Stimulated activated CD8-positive, alpha-beta memory T cell treated with anti-CD3 and anti-CD28 coated beads, Interleukin-12 subunit alpha, Interleukin-12 subunit beta, amount 100 ng/mL, for 1 hour (primary cell): ENCODE measurements around the gene ROPN1L.

ENCODE experiments used
- DNase-seq: peaks from one replicate; pipeline ENCODE4 v3.0.0-alpha.2; 2020; ENCODE audit warnings: low read depth

Gene ROPN1L

GRCh38 chr5:10431415-10431814 is 10.3 kb upstream of the ROPN1L start:
- no peak for DNase-seq

- no peak for DNase-seq
These were observed 9.3 kb upstream of the ROPN1L start for GRCh38 chr5:10432059-10433008.

GRCh38 chr5:10434392-10434791 is 7.3 kb upstream of the ROPN1L start:
- no peak for DNase-seq

GRCh38 chr5:10438301-10438700 is 3.4 kb upstream of the ROPN1L start:
- DNase-seq, result no peak

- DNase-seq, result no peak
These were observed 2.0 kb upstream of the ROPN1L start for GRCh38 chr5:10439692-10440091.

- no peak for DNase-seq
These were observed 1.2 kb upstream of the ROPN1L start for GRCh38 chr5:10440367-10440990.

GRCh38 chr5:10441992-10442435 is 335 bp downstream of the ROPN1L start:
- no peak for DNase-seq

- no peak for DNase-seq
These were observed 897 bp downstream of the ROPN1L start for GRCh38 chr5:10442576-10442975.

- DNase-seq, result no peak
These were observed 3.7 kb downstream of the ROPN1L start for GRCh38 chr5:10445352-10445751.

GRCh38 chr5:10446490-10446889 is 4.8 kb downstream of the ROPN1L start:
- no peak for DNase-seq

- DNase-seq, result no peak
These were observed 5.4 kb downstream of the ROPN1L start for GRCh38 chr5:10447041-10447440.

- DNase-seq, result no peak
These were observed 7.2 kb downstream of the ROPN1L start for GRCh38 chr5:10448754-10449360.

GRCh38 chr5:10451137-10451824 is 9.6 kb downstream of the ROPN1L start:
- DNase-seq, result no peak

GRCh38 chr5:10452768-10453331 is 11.2 kb downstream of the ROPN1L start:
- no peak for DNase-seq

- no peak for DNase-seq
These were observed 11.9 kb downstream of the ROPN1L start for GRCh38 chr5:10453545-10453944.

GRCh38 chr5:10454591-10455276 is 13.1 kb downstream of the ROPN1L start:
- DNase-seq, result no peak

GRCh38 chr5:10455277-10455670 is 13.6 kb downstream of the ROPN1L start:
- no peak for DNase-seq

- DNase-seq, result no peak
These were observed 15.1 kb downstream of the ROPN1L start for GRCh38 chr5:10456583-10457420.

- no peak for DNase-seq
These were observed 16.2 kb downstream of the ROPN1L start for GRCh38 chr5:10457682-10458574.
